H9 (cell line): ENCODE measurements around the gene SPRTN. TPM values are rescaled to one million over a fixed set of nuclear protein-coding genes. Genes with fewer than 3 reads are reported as not detected.

Source experiments
- DNase-seq: peaks from one replicate; pipeline ENCODE4 v3.0.0-alpha.2; 2017
- H2AFZ ChIP-seq: one replicate; pipeline ENCODE4 v1.6.1; 2013; ENCODE audit warnings: mild to moderate bottlenecking, low read length, control low read depth, moderate library complexity
- H2AK5ac ChIP-seq: 2 replicates; pipeline ENCODE4 v1.6.1; 2013; ENCODE audit warnings: low read length, control low read depth, mixed read lengths; ENCODE audit not compliant: insufficient read length
- H2BK120ac ChIP-seq: one replicate; pipeline ENCODE4 v1.6.1; 2013; ENCODE audit warnings: low read depth, mild to moderate bottlenecking, low read length, control low read depth, inconsistent platforms; ENCODE audit not compliant: poor library complexity, severe bottlenecking
- H2BK12ac ChIP-seq: 2 replicates; pipeline ENCODE4 v1.6.1; 2013; ENCODE audit warnings: low read length, control low read depth, mixed read lengths, low read depth; ENCODE audit not compliant: insufficient read length
- H2BK15ac ChIP-seq: 2 replicates; pipeline ENCODE4 v1.6.1; 2013; ENCODE audit warnings: low read depth, low read length, control low read depth
- H2BK20ac ChIP-seq: one replicate; pipeline ENCODE4 v1.6.1; 2013; ENCODE audit warnings: low read depth, mild to moderate bottlenecking, low read length, control low read depth, inconsistent platforms; ENCODE audit not compliant: poor library complexity, severe bottlenecking
- H2BK5ac ChIP-seq: 2 replicates; pipeline ENCODE4 v1.6.1; 2013; ENCODE audit warnings: low read length, control low read depth, mixed read lengths; ENCODE audit not compliant: insufficient read length
- H3K14ac ChIP-seq: 2 replicates; pipeline ENCODE4 v1.6.1; 2013; ENCODE audit warnings: low read length, control low read depth; ENCODE audit not compliant: insufficient read depth
- H3K18ac ChIP-seq: 2 replicates; pipeline ENCODE4 v1.6.1; 2013; ENCODE audit warnings: low read depth, mild to moderate bottlenecking, mixed read lengths, low read length, control low read depth; ENCODE audit not compliant: insufficient read length
- H3K23ac ChIP-seq: 2 replicates; pipeline ENCODE4 v1.6.1; 2013; ENCODE audit warnings: low read length, control low read depth, mixed read lengths, low read depth; ENCODE audit not compliant: insufficient read length
- H3K23me2 ChIP-seq: 2 replicates; pipeline ENCODE4 v1.6.1; 2013; ENCODE audit warnings: low read depth, mild to moderate bottlenecking, mixed read lengths, low read length, control low read depth; ENCODE audit not compliant: insufficient read length, poor library complexity, severe bottlenecking
- H3K27ac ChIP-seq: 2 replicates; pipeline ENCODE4 v1.5.1; 2013; ENCODE audit warnings: low read length, control low read depth, mixed read lengths, low read depth; ENCODE audit not compliant: insufficient read length
- H3K27me3 ChIP-seq: 2 replicates; pipeline ENCODE4 v1.6.1; 2013; ENCODE audit warnings: low read length, control low read depth, inconsistent platforms; ENCODE audit not compliant: insufficient read depth
- H3K4ac ChIP-seq: 2 replicates; pipeline ENCODE4 v1.6.1; 2013; ENCODE audit warnings: low read depth, mild to moderate bottlenecking, control low read depth, inconsistent platforms, low read length, moderate library complexity
- H3K4me1 ChIP-seq: 2 replicates; pipeline ENCODE4 v1.6.1; 2013; ENCODE audit warnings: low read length, control low read depth, inconsistent platforms; ENCODE audit not compliant: insufficient read depth
- H3K4me2 ChIP-seq: 2 replicates; pipeline ENCODE4 v1.6.1; 2013; ENCODE audit warnings: low read length, control low read depth, mixed read lengths; ENCODE audit not compliant: insufficient read length, insufficient read depth
- H3K56ac ChIP-seq: 2 replicates; pipeline ENCODE4 v1.6.1; 2013; ENCODE audit warnings: low read depth, mild to moderate bottlenecking, mixed read lengths, low read length, control low read depth; ENCODE audit not compliant: insufficient read length
- H3K79me1 ChIP-seq: 2 replicates; pipeline ENCODE4 v1.6.1; 2013; ENCODE audit warnings: low read depth, mild to moderate bottlenecking, moderate library complexity, low read length, control low read depth, inconsistent platforms; ENCODE audit not compliant: insufficient read depth, poor library complexity, severe bottlenecking
- H3K79me2 ChIP-seq: 2 replicates; pipeline ENCODE4 v1.6.1; 2013; ENCODE audit warnings: low read length, control low read depth, inconsistent platforms; ENCODE audit not compliant: insufficient read depth
- H3K9ac ChIP-seq: 2 replicates; pipeline ENCODE4 v1.6.1; 2013; ENCODE audit warnings: low read length, control low read depth, mixed read lengths; ENCODE audit not compliant: insufficient read length; ENCODE audit errors: extremely low read depth
- H3K9me3 ChIP-seq: one replicate; pipeline ENCODE4 v1.6.1; 2013; ENCODE audit warnings: low read depth, low read length, inconsistent platforms; ENCODE audit not compliant: control insufficient read depth
- H3T11ph ChIP-seq: one replicate; pipeline ENCODE4 v1.6.1; 2013; ENCODE audit warnings: mild to moderate bottlenecking, low read length, control low read depth, inconsistent platforms
- H4K20me1 ChIP-seq: one replicate; pipeline ENCODE4 v1.6.1; 2013; ENCODE audit not compliant: control insufficient read depth, insufficient read length, insufficient read depth
- H4K5ac ChIP-seq: 2 replicates; pipeline ENCODE4 v1.6.1; 2013; ENCODE audit warnings: low read depth, mild to moderate bottlenecking, mixed read lengths, low read length, control low read depth; ENCODE audit not compliant: insufficient read length
- H4K8ac ChIP-seq: replicated peaks from 2 replicates; pipeline ENCODE4 v1.6.1; 2013; ENCODE audit warnings: low read length, control low read depth, mixed read lengths, low read depth; ENCODE audit not compliant: insufficient read length
- H4K91ac ChIP-seq: 2 replicates; pipeline ENCODE4 v1.6.1; 2013; ENCODE audit warnings: low read depth, mild to moderate bottlenecking, moderate library complexity, mixed read lengths, low read length, control low read depth; ENCODE audit not compliant: insufficient read length
- H3K27ac Mint-ChIP-seq, 3 experiments: 2 replicates in 2 of 3; 3 replicates in 1 of 3; pipeline ENCODE4 v1.8.0; 2020 to 2021; ENCODE audit warnings: mixed read lengths in 3 of 3, mild to moderate bottlenecking in 1 of 3, moderate library complexity in 1 of 3
- H3K27me3 Mint-ChIP-seq: 2 replicates; pipeline ENCODE4 v1.8.0; 2021; ENCODE audit warnings: low read depth, mild to moderate bottlenecking, moderate library complexity, mixed read lengths
- H3K36me3 Mint-ChIP-seq, 3 experiments: 2 replicates in 2 of 3; 3 replicates in 1 of 3; pipeline ENCODE4 v1.8.0; 2020 to 2021; ENCODE audit warnings: low read depth in 3 of 3, mixed read lengths in 3 of 3; ENCODE audit not compliant: insufficient read depth in 1 of 3
- H3K4me1 Mint-ChIP-seq, 2 experiments: 2 replicates each; pipeline ENCODE4 v1.8.0; 2020; ENCODE audit warnings: mixed read lengths in 2 of 2
- H3K4me3 Mint-ChIP-seq, 2 experiments: 2 replicates in 1 of 2; 3 replicates in 1 of 2; pipeline ENCODE4 v1.8.0; 2020 to 2021; ENCODE audit warnings: mild to moderate bottlenecking in 2 of 2, mixed read lengths in 2 of 2, moderate library complexity in 1 of 2
- H3K9me3 Mint-ChIP-seq, 2 experiments: 2 replicates in 1 of 2; 3 replicates in 1 of 2; pipeline ENCODE4 v1.8.0; 2020; ENCODE audit warnings: mild to moderate bottlenecking in 2 of 2, mixed read lengths in 2 of 2, moderate library complexity in 1 of 2
- CTCF ChIP-seq: fragments of 200-600 bp; sonication (generic); conservative IDR thresholded peaks from 3 replicates; pipeline ENCODE4 v1.8.0; 2021; ENCODE audit warnings: antibody characterized with exemption, mild to moderate bottlenecking
- WGBS: extraction: QIAGEN DNeasy Blood & Tissue Kit; methylation state at CpG from one replicate; pipeline ENCODE4 v1.1.7; 2013; ENCODE audit warnings: missing lambda C conversion rate, low lambda C conversion rate, mixed read lengths; ENCODE audit not compliant: insufficient read length; ENCODE audit errors: extremely low coverage; 5-methylcytosine and 5-hydroxymethylcytosine counted together
- total RNA-seq: library from RNA; stranded (reverse); gene quantifications from 2 replicates; pipeline ENCODE4 v1.2.1, GENCODE V29; 2021

Gene SPRTN
- total RNA-seq, 1 experiment from 2014 or later = 14.8 TPM

- Mint-ChIP-seq H3K4me1 (peaks cover 3 to 4% of the 10 kb centered on the region in 2 experiments; a peak in 3 of 4 replicates), H3K27ac (no peak overlapping the region), H3K27me3 (no peaks in the 10 kb centered on the region; the same call in 1 of the 2 replicates), H3K9me3 (no peaks in the 10 kb centered on the region), H3K4me3 (no peak overlapping the region), H3K36me3 (no peaks in the 10 kb centered on the region)
- no peaks in the 10 kb centered on the region for H3K27me3 ChIP-seq
- H3K23ac ChIP-seq = no peak overlapping the region
- no peak overlapping the region for H2BK5ac ChIP-seq
- no peak overlapping the region for H2BK12ac ChIP-seq
- H2BK120ac ChIP-seq = no peak overlapping the region
- DNase-seq = no peak
- H3K14ac ChIP-seq = no peak overlapping the region
- H3K9ac ChIP-seq = no peak overlapping the region
- H3K18ac ChIP-seq = no peak overlapping the region
- no peak overlapping the region for H2BK15ac ChIP-seq
- TF ChIP-seq CTCF = no peak
- H4K5ac ChIP-seq = no peak overlapping the region
- H3K79me1 ChIP-seq = no peaks in the 10 kb centered on the region
- WGBS = no CpG with 5 or more reads among the region's 5 CpGs
- no peaks in the 10 kb centered on the region for H3K4me1 ChIP-seq
- H3K23me2 ChIP-seq = no peaks in the 10 kb centered on the region
- no peak overlapping the region for H3K27ac ChIP-seq
- no peak overlapping the region for H4K8ac ChIP-seq
- no peak overlapping the region for H3K4me2 ChIP-seq
- no peaks in the 10 kb centered on the region for H3K79me2 ChIP-seq
- no peak overlapping the region for H3K56ac ChIP-seq
- no peaks in the 10 kb centered on the region for H3K9me3 ChIP-seq
- no peak overlapping the region for H4K91ac ChIP-seq
- H2AFZ ChIP-seq = no peak overlapping the region
- no peaks in the 10 kb centered on the region for H4K20me1 ChIP-seq
- H2BK20ac ChIP-seq = no peak overlapping the region
- H2AK5ac ChIP-seq = no peak overlapping the region
- no peak overlapping the region for H3K4ac ChIP-seq
- H3T11ph ChIP-seq = no peak overlapping the region
Observed at GRCh38 chr1:231324660-231325059, 13.4 kb upstream of the SPRTN start.
